Measurements from ENCODE around the gene TMEM119. TPM values are rescaled to one million over a fixed set of nuclear protein-coding genes. Genes with fewer than 3 reads are reported as not detected.

TMEM119 gene
- total RNA-seq, 1 experiment from 2014 or later = not detected

DNA sequence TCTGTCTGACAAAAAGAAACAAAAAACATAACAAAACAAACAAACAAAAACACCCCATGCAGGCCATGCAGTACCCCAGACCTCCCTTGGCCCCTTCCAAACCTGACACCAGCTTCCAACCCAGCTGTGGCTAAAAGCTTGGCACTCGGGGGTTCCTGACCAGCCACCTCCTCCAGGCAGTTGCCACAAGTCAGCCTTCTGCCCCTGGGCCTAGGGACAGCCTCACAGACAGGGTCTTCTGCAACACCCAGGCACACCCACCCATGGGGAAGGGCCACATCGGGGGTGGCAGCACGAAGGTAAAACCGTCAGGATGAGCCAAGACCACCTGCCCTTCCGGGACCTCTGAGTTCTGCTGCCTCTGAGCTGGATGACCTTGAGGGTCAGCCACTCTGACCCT lies 10.7 kb upstream of the TMEM119 start:
- ChIA-PET POLR2A (no interaction called here), CTCF (no interaction called here)
- no TSS peak for BruUV-seq (replicated peaks)
- Mint-ChIP-seq H3K36me3 (ENCODE audit: insufficient read depth, unreplicated experiment) (no peaks in the 10 kb centered on the region), H3K9me3 (ENCODE audit: unreplicated experiment) (no peaks in the 10 kb centered on the region), H3K4me3 (ENCODE audit: unreplicated experiment) (no peak overlapping the region), H3K4me1 (ENCODE audit: low read depth, unreplicated experiment) (no peaks in the 10 kb centered on the region), H3K27me3 (ENCODE audit: insufficient read depth, unreplicated experiment) (peaks cover 6% of the 10 kb centered on the region), H3K27ac (ENCODE audit: unreplicated experiment) (no peak overlapping the region)
- Histone ChIP-seq H3K27me3 (replicated peaks; ENCODE audit: control insufficient read depth, insufficient read depth, low read length) (no peaks in the 10 kb centered on the region), H3K9me3 (no peaks in the 10 kb centered on the region), H3K4me1 (no peaks in the 10 kb centered on the region), H3K4me3 (ENCODE audit: low read depth, low read length) (no peak overlapping the region), H3K36me3 (ENCODE audit: control insufficient read depth, insufficient read depth, low read length) (no peaks in the 10 kb centered on the region)
- no peak for DNase-seq
- intact Hi-C loops (cut with micrococcal nuclease; ENCODE audit: unreplicated experiment) = no loop called here
- TF ChIP-seq, protein P1, sequence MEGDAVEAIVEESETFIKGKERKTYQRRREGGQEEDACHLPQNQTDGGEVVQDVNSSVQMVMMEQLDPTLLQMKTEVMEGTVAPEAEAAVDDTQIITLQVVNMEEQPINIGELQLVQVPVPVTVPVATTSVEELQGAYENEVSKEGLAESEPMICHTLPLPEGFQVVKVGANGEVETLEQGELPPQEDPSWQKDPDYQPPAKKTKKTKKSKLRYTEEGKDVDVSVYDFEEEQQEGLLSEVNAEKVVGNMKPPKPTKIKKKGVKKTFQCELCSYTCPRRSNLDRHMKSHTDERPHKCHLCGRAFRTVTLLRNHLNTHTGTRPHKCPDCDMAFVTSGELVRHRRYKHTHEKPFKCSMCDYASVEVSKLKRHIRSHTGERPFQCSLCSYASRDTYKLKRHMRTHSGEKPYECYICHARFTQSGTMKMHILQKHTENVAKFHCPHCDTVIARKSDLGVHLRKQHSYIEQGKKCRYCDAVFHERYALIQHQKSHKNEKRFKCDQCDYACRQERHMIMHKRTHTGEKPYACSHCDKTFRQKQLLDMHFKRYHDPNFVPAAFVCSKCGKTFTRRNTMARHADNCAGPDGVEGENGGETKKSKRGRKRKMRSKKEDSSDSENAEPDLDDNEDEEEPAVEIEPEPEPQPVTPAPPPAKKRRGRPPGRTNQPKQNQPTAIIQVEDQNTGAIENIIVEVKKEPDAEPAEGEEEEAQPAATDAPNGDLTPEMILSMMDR (IDR thresholded peaks at IDR 0.05; ENCODE audit: insufficient read depth in 1 of 2, low read depth in 1 of 2, low read length in 1 of 2, severe bottlenecking in 1 of 2, unreplicated experiment in 1 of 2) = no peak

DNA sequence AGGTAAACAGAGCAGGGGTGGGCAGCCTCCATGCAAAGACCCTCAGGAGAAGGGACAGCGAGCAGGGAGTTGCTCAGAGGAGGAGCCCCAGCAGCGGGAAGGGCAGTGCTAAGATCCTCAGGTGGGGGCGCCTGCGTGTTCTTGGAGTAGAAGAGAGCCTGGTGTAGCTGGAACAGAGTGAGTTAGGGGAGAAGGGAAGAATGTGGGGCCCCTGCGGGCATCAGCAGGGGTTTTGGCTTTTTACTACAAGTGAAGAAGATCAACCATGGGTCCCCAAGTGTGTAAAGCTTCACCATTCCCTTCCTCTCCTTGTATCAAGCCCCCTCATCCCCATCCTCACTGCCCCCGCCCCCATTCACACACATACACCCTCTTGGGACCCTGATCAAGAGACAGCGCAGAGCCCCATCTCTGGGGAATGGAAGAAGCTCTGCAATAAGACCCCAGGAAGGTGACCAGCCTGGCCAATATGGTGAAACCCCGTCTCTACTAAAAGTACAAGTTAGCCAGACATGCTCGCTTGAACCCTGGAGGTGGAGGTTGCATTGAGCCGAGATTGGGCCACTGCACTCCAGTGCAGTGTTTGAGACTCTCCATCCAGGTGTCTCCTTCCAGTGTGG lies 10.2 kb upstream of the TMEM119 start:
- no peaks in the 10 kb centered on the region for H3K36me3 ChIP-seq (ENCODE audit: control insufficient read depth, insufficient read depth, low read length)
- H3K27me3 ChIP-seq (replicated peaks; ENCODE audit: control insufficient read depth, insufficient read depth, low read length) = no peaks in the 10 kb centered on the region
- H3K27ac Mint-ChIP-seq (ENCODE audit: unreplicated experiment) = no peak overlapping the region

DNA sequence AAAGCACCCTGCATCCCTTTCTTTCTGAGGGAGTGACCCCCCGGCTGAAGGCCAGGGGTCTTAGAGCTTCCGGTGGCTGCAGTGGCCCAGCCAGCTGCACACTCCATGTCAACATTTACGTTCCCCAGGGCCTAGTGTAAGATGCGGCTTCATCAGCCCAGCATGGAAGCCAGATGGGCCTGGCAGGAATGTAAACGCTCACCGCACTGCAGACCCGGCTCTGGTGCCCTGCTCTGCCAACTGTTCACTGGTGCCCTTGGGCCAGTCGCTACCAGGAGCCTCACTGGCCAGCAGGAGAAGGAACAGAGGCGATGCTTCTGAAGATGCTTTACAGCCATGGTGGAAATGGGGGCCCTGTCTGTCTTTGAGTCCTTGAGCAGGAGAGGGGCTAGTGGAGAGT lies 8.6 kb upstream of the TMEM119 start:
- no TSS peak for BruUV-seq (replicated peaks)
- no peaks in the 10 kb centered on the region for H3K4me1 ChIP-seq
- no peak for DNase-seq
- no peak overlapping the region for H3K4me3 Mint-ChIP-seq (ENCODE audit: unreplicated experiment)
- no peak overlapping the region for H3K4me3 ChIP-seq (ENCODE audit: low read depth, low read length)
- POLR2A ChIA-PET = no interaction called here
- no peaks in the 10 kb centered on the region for H3K9me3 Mint-ChIP-seq (ENCODE audit: unreplicated experiment)
- H3K36me3 Mint-ChIP-seq (ENCODE audit: insufficient read depth, unreplicated experiment) = no peaks in the 10 kb centered on the region
- H3K27me3 Mint-ChIP-seq (ENCODE audit: insufficient read depth, unreplicated experiment) = peaks cover 6% of the 10 kb centered on the region
- H3K4me1 Mint-ChIP-seq (ENCODE audit: low read depth, unreplicated experiment) = no peaks in the 10 kb centered on the region
- CTCF ChIA-PET = no interaction called here
- H3K27me3 ChIP-seq (replicated peaks; ENCODE audit: control insufficient read depth, insufficient read depth, low read length) = no peaks in the 10 kb centered on the region
- H3K9me3 ChIP-seq = no peaks in the 10 kb centered on the region
- no peak overlapping the region for H3K27ac Mint-ChIP-seq (ENCODE audit: unreplicated experiment)
- intact Hi-C loops (cut with micrococcal nuclease; ENCODE audit: unreplicated experiment) = no loop called here
- TF ChIP-seq, protein P1 (IDR thresholded peaks at IDR 0.05; ENCODE audit: insufficient read depth in 1 of 2, low read depth in 1 of 2, low read length in 1 of 2, severe bottlenecking in 1 of 2, unreplicated experiment in 1 of 2) = no peak
- no peaks in the 10 kb centered on the region for H3K36me3 ChIP-seq (ENCODE audit: control insufficient read depth, insufficient read depth, low read length)

More for the DNA sequence above, 10.2 kb upstream of the TMEM119 start:
- TF ChIP-seq, protein P1 (IDR thresholded peaks at IDR 0.05; ENCODE audit: insufficient read depth in 1 of 2, low read depth in 1 of 2, low read length in 1 of 2, severe bottlenecking in 1 of 2, unreplicated experiment in 1 of 2) = no peak
- Mint-ChIP-seq H3K9me3 (ENCODE audit: unreplicated experiment) (no peaks in the 10 kb centered on the region), H3K36me3 (ENCODE audit: insufficient read depth, unreplicated experiment) (no peaks in the 10 kb centered on the region), H3K4me1 (ENCODE audit: low read depth, unreplicated experiment) (no peaks in the 10 kb centered on the region), H3K4me3 (ENCODE audit: unreplicated experiment) (no peak overlapping the region), H3K27me3 (ENCODE audit: insufficient read depth, unreplicated experiment) (peaks cover 6% of the 10 kb centered on the region)
- Histone ChIP-seq H3K4me3 (ENCODE audit: low read depth, low read length) (no peak overlapping the region), H3K9me3 (no peaks in the 10 kb centered on the region), H3K4me1 (no peaks in the 10 kb centered on the region)
- no peak for DNase-seq
- BruUV-seq (replicated peaks) = no TSS peak
- intact Hi-C loops (cut with micrococcal nuclease; ENCODE audit: unreplicated experiment) = no loop called here
- CTCF ChIA-PET = no interaction called here
- POLR2A ChIA-PET = no interaction called here
